GM20000 (cell line): ENCODE results near the gene CFAP65.
A peak's percentile ranks its signal among the peaks of the same experiment; 100 is the strongest.

Experiments used
- DNase-seq: peaks from one replicate; pipeline ENCODE4 v3.0.0; 2012; ENCODE audit warnings: low spot score
- TF ChIP-seq, protein P1 (sequence below): IDR thresholded peaks from 2 replicates; pipeline ENCODE4 v1.5.1; 2012; ENCODE audit warnings: mild to moderate bottlenecking, control low read depth; ENCODE audit errors: extremely low read depth, missing control alignments

The CFAP65 gene

DNA sequence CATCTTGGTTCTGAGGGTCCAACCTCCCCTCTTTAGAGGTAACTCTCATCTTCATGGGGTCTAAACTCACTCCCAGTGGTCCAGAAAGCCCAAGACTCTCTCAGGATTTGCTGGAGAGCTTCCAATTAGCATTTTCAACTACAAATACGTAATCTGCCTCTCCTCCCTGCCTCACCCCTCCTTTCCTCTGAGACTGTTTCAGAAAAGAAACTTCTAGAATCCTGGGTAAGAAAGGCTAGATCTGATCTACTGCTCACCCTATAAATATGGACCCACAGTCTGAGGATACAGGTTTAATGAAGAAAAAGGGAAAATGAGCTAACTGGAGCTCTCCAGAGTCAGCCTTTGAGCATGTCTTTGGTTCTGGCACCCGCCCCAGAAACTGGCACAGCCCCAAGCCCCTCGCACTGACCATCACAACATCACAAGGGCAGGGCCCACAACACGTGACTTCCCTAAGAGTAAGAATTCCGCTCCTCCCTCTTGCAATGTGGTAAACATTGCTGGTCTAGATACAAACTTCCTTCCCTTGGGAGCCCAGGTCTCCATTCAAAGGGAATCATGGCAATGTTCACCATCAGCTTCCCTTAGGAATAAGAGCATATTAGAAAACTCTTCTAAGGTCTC lies 41.1 kb upstream of the CFAP65 start:
- no peak for DNase-seq
- TF ChIP-seq, protein P1, sequence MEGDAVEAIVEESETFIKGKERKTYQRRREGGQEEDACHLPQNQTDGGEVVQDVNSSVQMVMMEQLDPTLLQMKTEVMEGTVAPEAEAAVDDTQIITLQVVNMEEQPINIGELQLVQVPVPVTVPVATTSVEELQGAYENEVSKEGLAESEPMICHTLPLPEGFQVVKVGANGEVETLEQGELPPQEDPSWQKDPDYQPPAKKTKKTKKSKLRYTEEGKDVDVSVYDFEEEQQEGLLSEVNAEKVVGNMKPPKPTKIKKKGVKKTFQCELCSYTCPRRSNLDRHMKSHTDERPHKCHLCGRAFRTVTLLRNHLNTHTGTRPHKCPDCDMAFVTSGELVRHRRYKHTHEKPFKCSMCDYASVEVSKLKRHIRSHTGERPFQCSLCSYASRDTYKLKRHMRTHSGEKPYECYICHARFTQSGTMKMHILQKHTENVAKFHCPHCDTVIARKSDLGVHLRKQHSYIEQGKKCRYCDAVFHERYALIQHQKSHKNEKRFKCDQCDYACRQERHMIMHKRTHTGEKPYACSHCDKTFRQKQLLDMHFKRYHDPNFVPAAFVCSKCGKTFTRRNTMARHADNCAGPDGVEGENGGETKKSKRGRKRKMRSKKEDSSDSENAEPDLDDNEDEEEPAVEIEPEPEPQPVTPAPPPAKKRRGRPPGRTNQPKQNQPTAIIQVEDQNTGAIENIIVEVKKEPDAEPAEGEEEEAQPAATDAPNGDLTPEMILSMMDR = no peak

DNA sequence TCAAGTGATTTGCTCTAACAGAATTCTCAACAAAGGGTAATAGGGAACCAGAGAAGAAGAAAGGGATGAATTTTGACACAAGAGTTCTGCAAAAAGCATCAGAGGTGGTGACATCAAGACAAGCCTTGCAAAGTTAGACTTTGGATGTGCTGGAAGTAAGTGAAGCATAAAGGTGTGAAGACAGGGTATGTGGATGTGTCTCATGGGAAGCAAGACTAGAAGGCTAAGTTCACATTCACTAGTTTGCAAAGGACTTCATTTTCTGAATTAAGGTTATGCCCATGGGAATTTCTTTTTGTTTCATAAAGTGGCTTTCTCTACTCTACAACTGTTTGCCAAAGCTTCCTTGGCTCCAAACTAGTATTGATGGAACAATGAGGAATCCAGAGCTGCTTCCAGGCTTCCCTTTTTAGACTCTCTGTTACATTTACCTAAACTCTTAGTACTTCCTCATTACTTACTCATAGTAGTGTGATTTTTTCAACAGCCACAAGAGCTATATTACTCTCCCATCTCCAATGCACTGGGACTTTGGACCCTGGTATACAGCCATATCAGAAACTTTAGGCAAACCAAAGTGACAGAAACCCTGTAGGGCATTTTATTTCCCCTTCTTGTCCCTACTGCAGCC lies 40.5 kb upstream of the CFAP65 start:
- TF ChIP-seq, protein P1 = no peak
- no peak for DNase-seq

DNA sequence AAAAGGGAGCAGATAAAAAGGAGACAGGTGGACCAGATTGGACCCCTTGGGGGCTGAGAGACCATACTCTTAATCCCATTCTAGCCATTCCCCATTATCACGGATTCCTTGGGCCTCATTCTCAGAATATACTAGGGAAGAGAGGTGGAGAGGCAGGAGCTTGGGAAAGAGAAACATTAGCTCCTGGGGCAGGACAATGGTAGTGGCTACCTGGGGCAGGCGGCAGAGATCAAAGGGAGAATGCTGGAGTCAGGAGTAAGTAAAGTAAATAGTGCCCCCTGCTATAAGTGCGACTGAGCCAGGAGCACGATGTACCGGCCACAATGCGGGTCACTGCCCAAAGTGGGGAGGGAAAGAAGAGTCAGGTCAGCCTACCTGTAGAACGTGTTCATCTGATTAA lies 39.8 kb upstream of the CFAP65 start:
- DNase-seq = no peak
- TF ChIP-seq, protein P1 = no peak

DNA sequence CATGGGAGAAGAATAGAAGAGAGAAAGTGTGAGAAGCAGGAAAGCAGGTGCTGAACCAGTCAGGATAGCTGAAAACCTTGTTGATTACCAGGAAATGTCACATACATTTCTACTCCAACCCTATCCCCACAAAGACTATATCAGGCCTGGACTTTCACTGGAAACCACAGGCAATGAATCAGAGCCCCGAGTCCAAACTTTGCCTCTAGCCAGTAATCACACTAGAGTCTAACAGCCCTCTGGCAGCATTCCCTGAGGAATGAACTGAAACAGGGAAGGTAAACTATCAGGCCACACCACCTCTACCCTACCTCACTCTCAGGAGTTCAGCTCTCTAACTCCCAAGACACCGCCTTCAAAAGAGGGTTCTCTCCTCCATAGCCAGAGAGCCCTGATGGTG lies 38.1 kb upstream of the CFAP65 start:
- no peak for DNase-seq
- TF ChIP-seq, protein P1 = no peak

DNA sequence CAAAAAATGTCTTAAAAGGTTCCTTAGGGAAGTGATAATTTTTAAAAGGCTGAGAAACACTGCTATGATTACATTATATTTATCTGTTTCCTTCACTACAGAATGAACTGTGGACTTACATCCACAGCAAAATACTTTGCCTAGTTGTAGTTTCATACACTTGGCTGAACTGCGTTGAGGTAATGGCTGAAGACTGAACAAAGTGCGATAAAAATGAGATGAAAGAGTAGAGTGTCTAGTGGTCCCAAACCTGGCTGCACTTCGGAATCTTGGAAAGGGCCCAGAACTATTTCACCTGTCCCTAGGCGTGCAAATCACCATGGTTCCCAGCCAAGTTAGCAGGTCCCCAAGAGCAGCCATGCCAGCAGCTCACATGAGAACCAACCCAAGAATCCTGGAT lies 37.6 kb upstream of the CFAP65 start:
- no peak for DNase-seq
- TF ChIP-seq, protein P1 = no peak

DNA sequence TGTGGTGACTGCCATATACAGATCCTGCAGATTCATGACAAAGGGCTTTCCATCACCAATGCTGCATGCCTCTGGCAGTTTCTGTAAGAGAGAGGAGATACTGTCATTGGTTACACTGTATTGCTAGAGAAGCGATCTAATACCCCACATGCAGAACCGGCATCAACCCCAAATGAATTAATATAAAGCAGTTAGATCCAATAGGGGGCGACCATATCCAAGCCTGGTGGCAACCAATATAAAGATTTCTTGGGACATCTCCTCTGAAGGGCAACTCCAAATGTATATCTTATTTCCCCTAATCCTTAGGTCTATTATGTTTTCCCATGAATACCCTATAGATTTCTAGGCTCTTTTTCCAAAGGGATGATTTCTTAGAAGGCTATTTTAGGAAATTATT lies 36.8 kb upstream of the CFAP65 start:
- TF ChIP-seq, protein P1 = no peak
- DNase-seq = peak; percentile 13

DNA sequence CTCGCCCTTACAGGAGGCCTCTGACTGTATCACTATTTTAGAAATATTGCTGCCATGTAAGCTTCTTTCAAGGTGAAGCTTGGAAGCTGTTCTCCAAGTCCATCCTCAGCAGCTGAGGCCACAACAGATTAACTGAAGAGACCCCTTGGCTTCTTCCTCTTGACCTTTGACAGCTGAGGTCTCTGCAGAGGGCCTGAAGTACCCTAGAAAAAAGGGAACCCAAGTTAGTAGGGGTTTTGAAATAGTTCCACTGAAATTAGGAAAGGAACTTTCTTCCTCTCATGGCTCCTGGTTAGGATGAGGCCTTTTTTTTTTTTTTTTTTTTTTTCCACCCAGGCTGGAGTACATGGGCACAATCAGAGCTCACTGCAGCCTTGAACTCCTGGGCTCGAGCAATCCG lies 34.9 kb upstream of the CFAP65 start:
- no peak for DNase-seq
- TF ChIP-seq, protein P1 = no peak
